ENCODE data around the gene ACVR1C.
"Not testable (repeated sequence)": the region's sequence is repeated elsewhere in the genome, so short reads cannot be mapped to it uniquely, and the experiment has no call there.

The ACVR1C gene

GRCh38 chr2:157528963-157529751, 99.5 kb downstream of the ACVR1C start:
- DNase-seq = no peak
- Histone ChIP-seq H3K27ac (no peak overlapping the region), H3K4me1 (no peaks in the 10 kb centered on the region), H3K4me3 (no peak overlapping the region), H3K9me3 (no peaks in the 10 kb centered on the region), H3K36me3 (no peaks in the 10 kb centered on the region), H3K27me3 (no peaks in the 10 kb centered on the region)
- TF ChIP-seq CTCF (IDR thresholded peaks at IDR 0.05) = no peak
- intact Hi-C loops (cut with DNase I; ENCODE audit: low total_unique reads) = no loop called here

DNA sequence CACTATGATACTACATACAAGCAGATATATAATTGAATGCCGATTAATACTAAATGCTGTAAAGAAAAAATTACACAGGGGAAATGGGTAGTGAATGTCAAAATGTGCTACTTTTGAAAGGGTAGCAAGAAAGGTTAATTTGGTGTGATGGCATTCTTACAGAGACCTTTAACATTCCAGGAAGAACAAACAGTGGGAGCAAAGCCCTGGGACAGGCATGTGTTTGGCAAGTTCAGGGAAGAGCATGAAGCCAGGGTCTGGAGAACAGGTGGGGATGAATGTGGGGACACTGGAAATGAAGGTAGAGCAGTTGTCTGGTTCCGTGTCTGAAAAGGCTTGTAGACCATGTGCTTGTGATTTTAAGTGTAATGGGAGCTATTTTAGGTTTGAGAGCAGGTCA, 102.6 kb downstream of the ACVR1C start:
- H3K4me3 ChIP-seq = no peak overlapping the region
- H3K9me3 ChIP-seq = no peaks in the 10 kb centered on the region
- no peaks in the 10 kb centered on the region for H3K36me3 ChIP-seq
- no peak overlapping the region for H3K27ac ChIP-seq
- H3K27me3 ChIP-seq = no peaks in the 10 kb centered on the region
- no peak for DNase-seq
- TF ChIP-seq CTCF (IDR thresholded peaks at IDR 0.05) = no peak
- no peaks in the 10 kb centered on the region for H3K4me1 ChIP-seq
- intact Hi-C loops (cut with DNase I; ENCODE audit: low total_unique reads) = no loop called here

DNA sequence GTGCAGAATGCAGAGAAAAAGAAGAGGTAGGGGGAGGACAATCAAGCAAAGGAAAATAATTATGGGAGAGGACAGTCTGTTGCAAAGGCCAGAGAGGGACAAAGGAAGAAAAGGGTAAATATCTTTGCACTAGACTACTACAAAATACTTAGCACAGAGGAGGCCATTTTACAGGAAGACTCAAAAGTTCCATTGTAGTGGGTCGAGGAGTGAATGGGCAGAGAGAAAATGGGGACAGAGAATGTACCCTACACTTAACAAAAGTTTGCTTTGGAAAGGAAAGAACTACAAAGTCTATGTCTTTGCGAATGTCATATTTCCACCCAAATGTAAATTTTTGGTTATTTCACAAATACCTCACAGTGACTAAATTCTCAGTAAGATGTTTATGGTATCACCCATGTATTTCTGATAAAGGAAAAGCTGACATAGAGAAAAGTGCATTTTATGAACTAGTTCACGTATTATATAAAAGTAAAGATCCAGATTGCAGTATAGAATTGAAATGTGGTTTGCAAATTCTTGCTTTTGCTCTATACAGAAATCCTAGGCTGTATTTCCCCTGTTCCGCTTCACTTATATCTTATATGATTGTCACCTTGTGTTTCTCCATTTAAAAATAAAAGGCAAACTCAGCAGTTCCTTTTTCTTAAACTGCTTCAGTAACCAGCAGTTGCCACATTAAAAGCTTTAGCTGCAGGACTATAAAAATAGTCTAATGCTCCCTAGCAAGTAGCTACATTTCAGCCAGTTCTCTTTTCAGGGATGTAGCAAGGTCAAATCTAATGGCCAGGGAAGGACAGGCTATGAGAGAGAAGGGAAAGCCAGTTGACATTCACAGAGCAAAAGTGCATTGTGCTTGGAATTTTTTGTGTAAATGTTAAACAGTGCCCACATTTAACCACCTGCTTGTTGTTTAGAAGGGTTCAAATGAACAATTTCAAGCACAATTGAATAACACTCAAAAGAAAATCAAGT, 105.1 kb downstream of the ACVR1C start:
- H3K4me1 ChIP-seq = no peaks in the 10 kb centered on the region
- no peaks in the 10 kb centered on the region for H3K36me3 ChIP-seq
- intact Hi-C loops (cut with DNase I; ENCODE audit: low total_unique reads) = no loop called here
- DNase-seq = no peak
- H3K4me3 ChIP-seq = no peak overlapping the region
- no peak overlapping the region for H3K27ac ChIP-seq
- no peaks in the 10 kb centered on the region for H3K27me3 ChIP-seq
- no peak for TF ChIP-seq CTCF (IDR thresholded peaks at IDR 0.05)
- no peaks in the 10 kb centered on the region for H3K9me3 ChIP-seq

DNA sequence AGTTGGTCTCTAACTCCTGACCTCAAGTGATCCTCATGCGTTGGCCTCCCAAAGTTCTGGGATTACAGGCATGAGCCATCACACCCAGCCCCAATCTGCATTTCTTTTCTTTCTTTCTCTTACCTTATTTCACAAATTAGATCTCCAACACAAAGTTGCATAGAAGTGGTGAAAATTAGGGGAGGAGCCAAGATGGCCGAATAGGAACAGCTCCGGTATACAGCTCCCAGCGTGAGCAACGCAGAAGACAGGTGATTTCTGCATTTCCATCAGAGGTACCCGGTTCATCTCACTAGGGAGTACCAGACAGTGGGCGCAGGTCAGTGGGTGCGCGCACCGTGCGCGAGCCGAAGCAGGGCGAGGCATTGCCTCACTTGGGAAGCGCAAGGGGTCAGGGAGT, 113.7 kb downstream of the ACVR1C start:
- H3K27ac ChIP-seq; intact Hi-C loops (cut with DNase I; ENCODE audit: low total_unique reads); H3K9me3 ChIP-seq; H3K4me1 ChIP-seq; DNase-seq; H3K36me3 ChIP-seq; H3K4me3 ChIP-seq; H3K27me3 ChIP-seq: not testable (repeated sequence)

GRCh38 chr2:157509744-157510143, 118.9 kb downstream of the ACVR1C start:
- Histone ChIP-seq H3K4me1 (no peaks in the 10 kb centered on the region), H3K27me3 (no peaks in the 10 kb centered on the region), H3K4me3 (no peak overlapping the region), H3K9me3 (peaks cover 0 to 8% (median 0%) of the 10 kb centered on the region in 3 donors), H3K27ac (no peak overlapping the region), H3K36me3 (peaks cover 0 to 3% (median 0%) of the 10 kb centered on the region in 3 donors)
- no peak for TF ChIP-seq CTCF (IDR thresholded peaks at IDR 0.05)
- intact Hi-C loops (cut with DNase I; ENCODE audit: low total_unique reads) = loop anchor here (10.0 kb wide), 1 partner anchor 495 kb away; no protein-coding TSS in a partner anchor
- DNase-seq = no peak

- Histone ChIP-seq H3K27ac (no peak overlapping the region), H3K4me1 (no peaks in the 10 kb centered on the region), H3K9me3 (peaks cover 0 to 8% (median 0%) of the 10 kb centered on the region in 3 donors), H3K4me3 (no peak overlapping the region), H3K27me3 (no peaks in the 10 kb centered on the region), H3K36me3 (peaks cover 0 to 3% (median 0%) of the 10 kb centered on the region in 3 donors)
- intact Hi-C loops (cut with DNase I; ENCODE audit: low total_unique reads) = loop anchor here (10.0 kb wide), 1 partner anchor 496 kb away; no protein-coding TSS in a partner anchor
- DNase-seq = no peak
- no peak for TF ChIP-seq CTCF (IDR thresholded peaks at IDR 0.05)
Observed at GRCh38 chr2:157508676-157509075, 120.0 kb downstream of the ACVR1C start.
